ENCODE results near the gene TMED7.
A peak's percentile ranks its signal among the peaks of the same experiment; 100 is the strongest.

TMED7 gene

DNA sequence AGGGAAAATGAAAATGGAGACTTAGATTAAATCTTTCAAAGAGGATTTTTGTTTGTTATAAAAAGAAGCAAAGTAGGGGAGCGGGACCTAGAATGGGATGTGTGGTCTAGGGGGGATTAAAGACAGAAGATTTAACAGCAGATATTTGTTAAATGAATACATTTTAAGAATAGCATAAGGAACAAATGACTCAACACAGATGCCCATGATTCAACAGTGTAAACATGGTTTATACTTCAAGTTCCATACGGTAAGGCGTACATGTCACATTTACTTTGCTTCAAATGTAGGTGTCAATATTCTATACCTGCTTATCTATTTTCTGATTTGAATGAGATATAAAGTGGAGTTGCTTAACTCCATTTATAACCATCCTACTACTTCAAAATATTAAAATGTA lies 25.1 kb downstream of the TMED7 start:
- peak overlapping the region in 1 of 2 donors; percentile 8 for H3K4me3 ChIP-seq (ENCODE audit: low read depth in 1 of 2, low read length in 2 of 2)
- H3K9me3 ChIP-seq (ENCODE audit: low read length): no peaks in the 10 kb centered on the region
- H3K36me3 ChIP-seq (ENCODE audit: insufficient read depth, low read length): no peaks in the 10 kb centered on the region
- peaks cover 27% of the 10 kb centered on the region for H3K4me1 ChIP-seq (ENCODE audit: insufficient read depth, low read length)
- H3K9ac ChIP-seq (ENCODE audit: low read length): no peak overlapping the region
- no peaks in the 10 kb centered on the region for H3K27me3 ChIP-seq (ENCODE audit: control insufficient read depth in 1 of 2, insufficient read depth in 2 of 2, low read length in 2 of 2)
- H3K27ac ChIP-seq (ENCODE audit: low read depth, low read length): no peak overlapping the region

DNA sequence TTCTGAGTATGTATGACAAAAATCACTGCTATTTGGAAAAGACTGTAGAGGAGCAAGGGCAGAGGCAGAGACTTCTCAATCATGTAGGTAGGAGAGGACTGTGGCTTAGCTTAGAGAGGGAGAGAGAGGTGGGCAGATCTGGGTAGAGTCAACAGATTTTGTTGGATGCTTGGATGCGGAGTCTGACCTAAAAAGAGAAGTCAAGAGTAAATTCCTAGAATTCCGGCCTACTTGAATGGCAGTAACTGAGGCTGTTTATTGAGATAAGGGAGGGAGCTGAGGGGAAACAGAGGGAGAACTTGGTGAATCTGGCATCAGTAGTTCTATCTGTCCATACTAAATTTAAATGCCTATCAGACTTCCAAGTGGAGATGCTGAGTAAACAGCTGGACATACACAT lies 25.9 kb downstream of the TMED7 start:
- Histone ChIP-seq H3K9me3 (ENCODE audit: low read length) (no peaks in the 10 kb centered on the region), H3K4me1 (ENCODE audit: insufficient read depth, low read length) (peaks cover 27% of the 10 kb centered on the region), H3K36me3 (ENCODE audit: insufficient read depth, low read length) (no peaks in the 10 kb centered on the region), H3K4me3 (ENCODE audit: low read depth in 1 of 2, low read length in 2 of 2) (peak overlapping the region in 1 of 2 donors; percentile 2), H3K27me3 (ENCODE audit: control insufficient read depth in 1 of 2, insufficient read depth in 2 of 2, low read length in 2 of 2) (no peaks in the 10 kb centered on the region), H3K27ac (ENCODE audit: low read depth, low read length) (no peak overlapping the region), H3K9ac (ENCODE audit: low read length) (no peak overlapping the region)

- Histone ChIP-seq H3K9ac (ENCODE audit: low read length) (no peak overlapping the region), H3K27ac (ENCODE audit: low read depth, low read length) (peak overlapping the region; percentile 14)
These were observed 26.3 kb downstream of the TMED7 start for GRCh38 chr5:115599502-115599901.

DNA sequence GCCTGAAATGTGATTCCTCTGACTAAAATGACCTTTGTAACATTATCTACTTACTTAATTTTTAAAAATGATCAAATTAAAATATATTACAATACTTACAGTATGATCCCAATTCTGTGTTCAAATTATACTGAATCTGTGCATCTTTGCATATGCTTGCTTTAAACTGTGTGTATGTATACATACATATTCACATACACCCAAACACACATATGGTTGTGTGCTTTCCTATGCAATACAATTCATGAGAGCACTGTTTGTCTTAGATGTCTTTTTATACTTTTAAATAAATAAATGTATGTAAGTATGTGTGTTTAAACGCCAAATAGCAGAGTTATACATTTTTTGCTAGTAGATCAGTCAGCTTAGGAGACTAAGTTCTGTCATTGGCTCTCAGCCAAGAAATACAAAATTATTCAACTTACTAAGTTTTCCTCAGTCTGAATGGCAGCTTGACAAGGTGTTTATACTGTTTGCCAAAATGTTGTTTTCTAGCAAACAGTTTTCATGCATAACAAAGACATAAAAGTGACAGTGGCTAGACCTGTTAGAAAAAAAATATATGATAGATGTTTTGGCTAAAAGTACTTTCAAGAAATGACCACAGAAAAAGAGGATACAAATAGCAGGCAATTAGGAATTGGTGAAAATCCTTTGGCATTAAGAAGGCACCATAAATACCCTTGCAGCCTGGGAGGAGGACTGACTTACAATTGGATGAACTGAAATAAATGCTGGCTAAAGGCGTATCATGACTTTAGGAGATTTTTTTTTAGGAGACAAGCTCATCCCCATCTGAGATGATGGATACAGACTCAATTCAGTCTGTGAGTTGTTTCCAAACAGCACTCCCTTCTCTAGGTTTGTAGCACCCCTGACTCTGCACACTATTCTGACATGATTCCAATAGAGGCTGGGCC lies 31.4 kb downstream of the TMED7 start:
- H3K4me1 ChIP-seq (ENCODE audit: insufficient read depth, low read length): peaks cover 6% of the 10 kb centered on the region

More at GRCh38 chr5:115599502-115599901, 26.3 kb downstream of the TMED7 start:
- Histone ChIP-seq H3K4me1 (ENCODE audit: insufficient read depth, low read length) (peaks cover 27% of the 10 kb centered on the region), H3K36me3 (ENCODE audit: insufficient read depth, low read length) (no peaks in the 10 kb centered on the region), H3K27me3 (ENCODE audit: control insufficient read depth in 1 of 2, insufficient read depth in 2 of 2, low read length in 2 of 2) (no peaks in the 10 kb centered on the region), H3K4me3 (ENCODE audit: low read depth in 1 of 2, low read length in 2 of 2) (no peak overlapping the region), H3K9me3 (ENCODE audit: low read length) (no peaks in the 10 kb centered on the region)

DNA sequence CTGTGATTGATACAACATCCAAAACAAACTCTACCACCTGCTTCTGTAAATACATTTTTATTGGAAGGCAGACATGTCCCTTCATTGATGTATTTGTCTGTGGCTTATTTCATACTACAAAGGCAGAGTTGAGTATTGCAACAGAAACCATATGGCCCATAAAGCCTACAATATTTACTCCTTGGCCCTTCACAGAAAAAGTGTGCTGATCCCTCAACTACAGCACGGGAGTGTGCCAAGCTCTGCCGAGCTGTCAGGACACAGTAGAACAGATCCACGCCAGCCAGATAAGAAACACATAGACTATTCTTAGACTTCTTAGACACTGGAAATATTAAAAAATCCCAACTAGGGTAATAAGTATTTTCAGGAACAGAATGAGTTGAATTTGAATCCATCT lies 36.8 kb downstream of the TMED7 start:
- H3K36me3 ChIP-seq (ENCODE audit: insufficient read depth, low read length): no peaks in the 10 kb centered on the region
- H3K4me1 ChIP-seq (ENCODE audit: insufficient read depth, low read length): peaks cover 6% of the 10 kb centered on the region
- no peaks in the 10 kb centered on the region for H3K27me3 ChIP-seq (ENCODE audit: control insufficient read depth in 1 of 2, insufficient read depth in 2 of 2, low read length in 2 of 2)
- H3K9me3 ChIP-seq (ENCODE audit: low read length): no peaks in the 10 kb centered on the region
- H3K4me3 ChIP-seq (ENCODE audit: low read depth in 1 of 2, low read length in 2 of 2): no peak overlapping the region
- no peak overlapping the region for H3K27ac ChIP-seq (ENCODE audit: low read depth, low read length)
- H3K9ac ChIP-seq (ENCODE audit: low read length): no peak overlapping the region

More for the DNA sequence above, 31.4 kb downstream of the TMED7 start:
- Histone ChIP-seq H3K9me3 (ENCODE audit: low read length) (no peaks in the 10 kb centered on the region), H3K36me3 (ENCODE audit: insufficient read depth, low read length) (no peaks in the 10 kb centered on the region), H3K27me3 (ENCODE audit: control insufficient read depth in 1 of 2, insufficient read depth in 2 of 2, low read length in 2 of 2) (no peaks in the 10 kb centered on the region), H3K9ac (ENCODE audit: low read length) (no peak overlapping the region), H3K4me3 (ENCODE audit: low read depth in 1 of 2, low read length in 2 of 2) (no peak overlapping the region), H3K27ac (ENCODE audit: low read depth, low read length) (no peak overlapping the region)

DNA sequence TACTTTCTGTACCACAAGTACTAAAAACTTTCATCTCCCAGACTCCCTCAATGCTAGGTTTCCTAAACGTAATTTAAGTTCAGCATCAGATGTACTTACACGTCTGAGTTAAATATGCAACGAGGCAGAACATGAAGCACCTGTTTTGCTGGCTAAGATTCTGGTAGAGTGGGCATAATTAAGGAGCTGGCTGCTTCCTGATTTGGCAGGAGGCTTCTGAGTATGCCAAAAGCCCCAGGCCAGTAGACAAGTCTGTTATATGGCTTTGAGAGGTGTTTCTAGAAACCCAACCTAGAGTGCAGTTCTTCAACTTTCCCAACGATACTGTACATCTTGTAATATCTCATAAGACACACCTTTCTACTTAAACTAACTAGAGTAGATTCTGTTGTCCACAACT lies 37.2 kb downstream of the TMED7 start:
- no peak overlapping the region for H3K27ac ChIP-seq (ENCODE audit: low read depth, low read length)
- no peak overlapping the region for H3K4me3 ChIP-seq (ENCODE audit: low read depth in 1 of 2, low read length in 2 of 2)

DNA sequence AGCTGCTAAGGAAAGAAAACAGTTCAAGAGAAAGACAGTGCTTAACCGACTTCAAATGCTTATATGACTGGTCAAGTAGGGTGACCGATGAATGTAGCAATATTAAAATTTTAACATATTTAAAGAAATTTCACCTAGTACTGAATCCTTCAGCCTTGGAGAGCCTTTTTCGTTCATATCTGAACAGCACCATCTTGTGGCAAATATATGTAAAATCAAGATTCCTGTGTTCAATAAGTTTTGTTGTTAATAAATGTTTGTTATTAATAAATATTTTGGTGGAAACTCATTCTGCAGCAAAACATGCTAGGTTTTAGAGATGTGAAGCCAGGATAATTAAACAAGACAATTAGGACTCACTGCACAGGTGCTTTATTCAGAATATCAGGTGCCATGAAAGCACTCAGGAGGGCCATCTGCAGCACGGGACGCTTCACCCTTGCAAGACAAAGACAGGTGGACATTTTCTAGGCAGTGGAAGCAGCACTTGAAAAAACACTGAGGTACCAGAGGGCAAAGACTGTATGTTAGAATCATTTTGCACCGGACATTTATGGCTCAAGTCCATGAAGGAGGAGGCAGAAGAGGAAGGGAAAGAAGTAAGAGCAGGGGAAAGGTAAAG lies 39.2 kb downstream of the TMED7 start:
- no peak overlapping the region for H3K4me3 ChIP-seq (ENCODE audit: low read depth in 1 of 2, low read length in 2 of 2)
- H3K27me3 ChIP-seq (ENCODE audit: control insufficient read depth in 1 of 2, insufficient read depth in 2 of 2, low read length in 2 of 2): no peaks in the 10 kb centered on the region
- no peak overlapping the region for H3K9ac ChIP-seq (ENCODE audit: low read length)
- peaks cover 6% of the 10 kb centered on the region for H3K4me1 ChIP-seq (ENCODE audit: insufficient read depth, low read length)
- no peak overlapping the region for H3K27ac ChIP-seq (ENCODE audit: low read depth, low read length)
- no peaks in the 10 kb centered on the region for H3K9me3 ChIP-seq (ENCODE audit: low read length)
- H3K36me3 ChIP-seq (ENCODE audit: insufficient read depth, low read length): no peaks in the 10 kb centered on the region

More for the DNA sequence above, 37.2 kb downstream of the TMED7 start:
- no peaks in the 10 kb centered on the region for H3K27me3 ChIP-seq (ENCODE audit: control insufficient read depth in 1 of 2, insufficient read depth in 2 of 2, low read length in 2 of 2)
- H3K9me3 ChIP-seq (ENCODE audit: low read length): no peaks in the 10 kb centered on the region
- no peak overlapping the region for H3K9ac ChIP-seq (ENCODE audit: low read length)
- peaks cover 6% of the 10 kb centered on the region for H3K4me1 ChIP-seq (ENCODE audit: insufficient read depth, low read length)
- H3K36me3 ChIP-seq (ENCODE audit: insufficient read depth, low read length): no peaks in the 10 kb centered on the region

DNA sequence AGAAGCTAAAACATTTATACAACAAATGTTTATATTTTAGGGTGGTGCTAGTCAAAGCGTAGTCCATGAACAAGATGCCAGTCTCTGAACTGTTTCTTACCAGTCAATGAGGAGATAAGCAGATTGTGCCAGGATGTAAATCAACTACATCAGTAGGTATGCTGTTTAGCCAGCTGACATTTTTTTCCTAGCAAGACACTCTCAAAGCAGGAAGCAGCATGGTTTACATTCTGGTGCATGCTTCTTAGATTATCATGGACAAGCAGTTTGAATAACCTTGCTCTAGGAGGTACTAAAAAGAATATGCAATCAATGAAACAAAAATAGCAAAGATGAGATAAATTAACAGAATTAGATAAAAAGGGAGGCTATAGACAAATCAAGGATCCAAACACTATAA lies 40.6 kb downstream of the TMED7 start:
- Histone ChIP-seq H3K27ac (ENCODE audit: low read depth, low read length) (no peak overlapping the region), H3K36me3 (ENCODE audit: insufficient read depth, low read length) (no peaks in the 10 kb centered on the region), H3K9me3 (ENCODE audit: low read length) (no peaks in the 10 kb centered on the region), H3K27me3 (ENCODE audit: control insufficient read depth in 1 of 2, insufficient read depth in 2 of 2, low read length in 2 of 2) (no peaks in the 10 kb centered on the region), H3K4me3 (ENCODE audit: low read depth in 1 of 2, low read length in 2 of 2) (no peak overlapping the region), H3K9ac (ENCODE audit: low read length) (no peak overlapping the region), H3K4me1 (ENCODE audit: insufficient read depth, low read length) (peaks cover 6% of the 10 kb centered on the region)

DNA sequence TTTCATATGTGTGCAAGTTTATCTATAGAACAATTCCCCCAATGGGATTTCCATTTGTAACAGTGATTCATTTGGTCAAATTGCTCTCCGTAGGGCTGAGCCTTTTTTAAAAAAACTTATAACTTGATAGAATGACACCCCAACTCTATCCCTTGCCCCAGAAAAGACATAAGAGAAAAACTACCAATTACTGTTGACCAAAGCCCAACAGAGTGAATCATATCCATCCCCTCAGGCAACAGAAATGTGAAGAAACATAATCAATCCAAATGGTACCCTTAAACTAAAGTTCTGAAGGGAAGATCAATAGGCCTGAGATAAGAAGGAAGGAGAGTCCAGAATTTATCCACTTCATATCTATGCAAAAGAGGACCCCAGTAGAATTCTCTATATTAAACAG lies 41.3 kb downstream of the TMED7 start:
- Histone ChIP-seq H3K4me3 (ENCODE audit: low read depth in 1 of 2, low read length in 2 of 2) (no peak overlapping the region), H3K4me1 (ENCODE audit: insufficient read depth, low read length) (peaks cover 4% of the 10 kb centered on the region), H3K9ac (ENCODE audit: low read length) (no peak overlapping the region), H3K27ac (ENCODE audit: low read depth, low read length) (no peak overlapping the region), H3K27me3 (ENCODE audit: control insufficient read depth in 1 of 2, insufficient read depth in 2 of 2, low read length in 2 of 2) (no peaks in the 10 kb centered on the region), H3K36me3 (ENCODE audit: insufficient read depth, low read length) (no peaks in the 10 kb centered on the region), H3K9me3 (ENCODE audit: low read length) (no peaks in the 10 kb centered on the region)

DNA sequence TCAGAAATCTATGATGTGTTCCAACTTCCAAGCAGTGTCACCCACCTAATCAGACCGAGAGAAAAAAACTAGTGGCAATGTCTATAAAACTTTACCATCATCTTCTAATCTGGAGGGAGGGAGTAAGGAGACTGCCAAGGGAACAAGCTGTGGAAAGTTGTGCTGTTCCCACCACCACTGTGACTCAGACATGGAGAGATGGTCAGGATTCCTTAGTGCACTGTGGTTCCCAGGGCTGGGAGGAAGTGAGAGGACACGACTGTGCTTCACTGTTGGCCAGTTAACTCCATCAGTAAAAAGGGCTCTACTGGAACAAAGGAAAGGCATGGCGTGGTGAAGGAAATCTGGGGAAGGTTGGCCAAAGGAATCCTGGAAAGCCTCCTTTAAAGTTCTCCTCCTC lies 42.4 kb downstream of the TMED7 start:
- H3K4me1 ChIP-seq (ENCODE audit: insufficient read depth, low read length): no peaks in the 10 kb centered on the region
- no peak overlapping the region for H3K27ac ChIP-seq (ENCODE audit: low read depth, low read length)
- H3K36me3 ChIP-seq (ENCODE audit: insufficient read depth, low read length): no peaks in the 10 kb centered on the region
- H3K27me3 ChIP-seq (ENCODE audit: control insufficient read depth in 1 of 2, insufficient read depth in 2 of 2, low read length in 2 of 2): no peaks in the 10 kb centered on the region
- no peak overlapping the region for H3K9ac ChIP-seq (ENCODE audit: low read length)
- H3K4me3 ChIP-seq (ENCODE audit: low read depth in 1 of 2, low read length in 2 of 2): no peak overlapping the region
- no peaks in the 10 kb centered on the region for H3K9me3 ChIP-seq (ENCODE audit: low read length)

GRCh38 chr5:115580941-115581340 lies 44.9 kb downstream of the TMED7 start:
- Histone ChIP-seq H3K9me3 (ENCODE audit: low read length) (no peaks in the 10 kb centered on the region), H3K4me1 (ENCODE audit: insufficient read depth, low read length) (no peaks in the 10 kb centered on the region), H3K27me3 (ENCODE audit: control insufficient read depth in 1 of 2, insufficient read depth in 2 of 2, low read length in 2 of 2) (no peaks in the 10 kb centered on the region), H3K36me3 (ENCODE audit: insufficient read depth, low read length) (no peaks in the 10 kb centered on the region), H3K4me3 (ENCODE audit: low read depth in 1 of 2, low read length in 2 of 2) (no peak overlapping the region), H3K9ac (ENCODE audit: low read length) (no peak overlapping the region), H3K27ac (ENCODE audit: low read depth, low read length) (no peak overlapping the region)
